Islet of Langerhans (tissue), 1 donor: ENCODE measurements around the gene TXNRD1.
"Not testable (repeated sequence)": the region's sequence is repeated elsewhere in the genome, so short reads cannot be mapped to it uniquely, and the experiment has no call there.

Experiments
- FAIRE-seq: peaks from one replicate; lab custom pipeline; 2011; peaks lifted over from hg19 to GRCh38; lab: Jason Lieb, UNC

TXNRD1 gene

DNA sequence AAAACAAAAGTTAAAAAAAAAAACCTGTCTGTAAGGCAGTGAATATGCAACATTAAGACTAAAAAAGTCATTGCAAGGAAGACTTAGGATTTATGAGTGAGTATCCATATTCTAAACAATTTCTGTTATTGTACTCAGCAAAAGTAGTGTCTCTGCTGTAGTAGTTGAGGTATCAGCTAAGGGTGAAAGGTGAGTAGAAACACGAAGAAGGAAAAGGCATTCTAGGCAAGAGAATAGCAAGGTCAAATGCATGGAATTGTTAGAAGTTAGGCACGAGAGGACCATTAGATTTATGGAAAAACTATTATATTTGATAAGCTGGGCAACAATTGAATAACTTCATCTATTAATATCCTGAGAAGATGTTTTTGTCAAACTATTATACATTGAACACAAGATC lies 89.8 kb downstream of the TXNRD1 start:
- no peak for FAIRE-seq

DNA sequence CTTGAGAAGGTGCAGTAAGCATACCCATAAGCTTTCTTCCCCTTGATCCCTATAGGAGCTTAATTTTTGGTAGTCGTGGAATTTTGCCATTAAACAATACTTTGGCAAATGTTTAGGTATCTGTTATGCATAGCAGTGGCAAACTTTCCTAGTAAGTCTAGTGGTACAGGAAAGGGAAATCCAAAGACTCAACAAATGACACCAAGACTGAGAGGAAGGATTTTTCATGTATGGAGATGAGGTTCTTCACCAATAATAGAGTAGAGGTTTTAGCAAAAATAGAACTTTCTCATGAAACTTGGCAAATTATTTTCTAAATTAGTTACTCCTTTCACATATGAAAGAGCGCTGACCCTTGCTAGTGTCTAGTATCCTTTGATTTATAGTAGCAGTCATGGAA lies 90.8 kb downstream of the TXNRD1 start:
- no peak for FAIRE-seq

DNA sequence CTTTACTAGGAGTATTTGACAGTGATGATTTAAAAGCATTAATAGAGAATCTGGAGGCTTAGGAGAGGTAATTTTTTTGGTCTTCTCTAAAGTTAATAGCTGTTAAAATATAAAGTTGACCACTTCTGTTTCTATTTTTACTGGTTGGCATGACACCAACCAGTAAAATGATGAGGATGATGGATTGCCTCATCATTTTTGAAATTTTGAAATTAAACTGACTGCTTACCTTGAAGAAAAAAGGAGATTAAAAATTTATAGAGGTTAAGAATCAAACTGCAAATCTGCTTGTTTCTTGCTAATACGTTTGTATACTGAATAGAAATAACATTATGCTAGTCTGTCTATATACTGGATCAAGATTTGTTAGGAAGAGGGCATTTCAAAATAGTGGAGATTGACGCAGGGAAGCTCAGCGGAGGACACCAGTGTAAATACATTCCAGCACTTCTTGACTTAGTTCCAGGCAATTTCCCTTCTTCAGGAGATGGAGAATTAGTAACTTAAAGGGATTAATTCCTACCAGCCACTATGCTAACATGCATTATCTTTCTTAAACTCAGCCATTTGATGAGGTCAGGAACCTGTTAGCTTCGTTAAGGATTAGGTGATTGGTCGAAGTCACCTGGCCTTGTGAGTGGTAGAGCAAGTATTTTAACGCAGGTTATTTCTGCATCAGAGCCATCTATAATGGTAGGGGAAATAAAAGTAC lies 91.5 kb downstream of the TXNRD1 start:
- FAIRE-seq = no peak

DNA sequence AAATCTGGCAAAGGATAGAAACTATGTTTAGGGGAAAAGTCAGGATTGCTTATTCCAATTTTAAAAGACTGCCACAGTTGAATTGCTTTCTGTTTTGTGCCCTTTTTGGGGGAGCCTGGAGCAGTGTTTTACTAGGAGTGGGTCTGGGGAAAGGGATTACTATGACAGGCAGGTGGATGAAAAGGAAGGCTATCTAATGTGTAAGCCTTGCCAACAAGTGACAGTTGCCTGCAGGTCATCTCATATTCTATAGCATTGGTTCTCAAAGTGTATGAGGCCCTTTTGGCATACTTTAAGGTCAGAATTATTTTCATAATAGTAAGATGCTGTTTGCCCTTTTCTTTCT lies 92.0 kb downstream of the TXNRD1 start:
- no peak for FAIRE-seq

DNA sequence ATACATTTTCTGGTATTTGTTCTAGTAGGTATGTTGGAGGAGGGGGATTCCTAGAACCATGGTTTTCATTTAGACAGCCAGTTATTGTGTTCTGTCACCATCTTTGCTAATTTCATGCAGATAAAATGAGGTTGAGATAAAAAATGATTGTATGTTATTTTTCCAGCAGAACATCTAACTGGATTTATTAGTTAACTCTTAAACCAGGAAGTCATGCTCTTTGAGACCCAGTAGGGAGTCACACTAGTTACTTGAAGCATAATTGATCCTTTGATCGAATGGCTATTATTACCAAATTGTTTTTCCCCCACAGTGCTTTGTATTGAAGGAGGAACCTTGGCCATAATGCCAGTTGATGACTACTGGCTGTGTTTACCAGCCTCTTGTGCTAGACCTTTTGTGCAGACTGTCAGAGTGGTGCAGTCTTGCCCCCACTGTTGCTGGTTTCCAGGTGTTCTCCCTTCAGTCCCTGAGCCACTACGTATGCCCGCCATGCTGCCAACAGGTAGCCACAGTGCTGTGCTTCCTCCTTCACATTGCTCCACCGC lies 93.9 kb downstream of the TXNRD1 start:
- FAIRE-seq = no peak

DNA sequence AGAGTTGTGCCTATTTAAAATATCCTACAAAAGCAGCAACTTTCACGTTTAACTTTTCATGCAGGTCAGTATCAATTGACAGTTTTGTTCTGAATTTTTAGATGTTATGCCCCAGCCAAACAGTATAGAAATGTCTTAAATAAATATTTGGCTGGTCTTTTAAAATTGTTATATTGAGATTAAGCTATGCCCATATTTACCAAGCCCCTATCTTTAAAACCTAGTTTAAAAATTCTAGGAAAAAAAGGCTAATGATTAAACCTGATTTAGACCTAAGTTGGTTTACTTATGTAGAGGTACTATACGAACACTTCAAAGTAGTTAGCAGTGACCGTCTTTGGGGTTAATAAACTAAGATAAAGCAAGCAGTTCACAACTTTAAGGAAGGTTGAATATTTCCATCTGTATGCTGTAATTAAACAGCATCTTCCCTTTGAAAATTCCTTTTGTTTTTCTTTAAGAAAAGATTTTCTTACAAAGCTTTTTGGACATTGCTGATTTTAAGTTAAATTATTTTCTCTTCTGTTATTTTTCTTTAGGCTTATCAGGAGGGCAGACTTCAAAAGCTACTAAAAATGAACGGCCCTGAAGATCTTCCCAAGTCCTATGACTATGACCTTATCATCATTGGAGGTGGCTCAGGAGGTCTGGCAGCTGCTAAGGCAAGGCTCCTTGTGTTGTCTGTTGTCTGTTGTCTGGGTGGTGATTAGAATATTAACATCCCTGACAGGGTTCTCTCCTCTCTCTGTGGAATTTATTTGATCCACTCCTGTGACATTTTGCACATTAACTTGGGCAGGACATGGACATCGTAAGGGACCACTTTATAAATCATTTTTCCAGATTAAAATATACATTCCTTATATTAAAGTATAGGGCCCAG lies 95.4 kb downstream of the TXNRD1 start:
- FAIRE-seq = peak; percentile 55

DNA sequence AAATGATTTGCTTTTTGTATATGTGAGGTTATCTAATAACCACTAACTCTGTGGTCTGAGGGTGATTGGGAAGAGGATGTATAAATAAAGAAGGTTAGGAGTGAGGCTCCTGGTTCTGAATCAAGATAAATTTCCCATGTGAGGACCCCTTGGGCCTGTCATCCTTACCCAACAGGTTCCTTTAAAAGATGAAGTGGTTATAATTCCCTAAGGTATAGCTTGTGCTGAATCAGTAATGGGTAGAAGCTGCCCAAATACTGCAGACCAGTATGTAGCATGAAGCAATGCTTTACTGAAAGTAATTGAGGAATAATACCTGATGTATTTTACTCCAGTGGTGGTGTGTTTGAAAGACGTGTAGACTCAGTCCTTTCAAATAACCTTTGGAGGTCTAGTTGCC lies 96.6 kb downstream of the TXNRD1 start:
- FAIRE-seq = no peak

DNA sequence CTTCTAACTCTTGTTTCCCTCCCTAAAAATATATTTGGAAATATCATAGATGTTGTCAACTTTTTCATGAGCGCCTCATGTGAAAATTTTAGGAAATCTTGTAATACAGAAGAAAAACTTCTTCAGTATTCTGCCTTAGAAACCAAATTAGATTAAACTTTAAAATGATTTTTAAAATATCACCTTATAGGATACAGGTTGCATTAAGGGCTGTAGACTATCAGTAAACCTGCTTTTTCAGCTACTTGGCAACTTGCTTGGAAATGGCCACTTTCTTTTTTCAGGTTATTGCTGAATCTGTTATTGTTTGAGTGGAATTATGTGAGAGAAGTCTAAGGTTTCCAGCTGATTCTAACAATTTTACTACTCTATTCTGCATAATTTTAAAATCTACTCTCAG lies 97.1 kb downstream of the TXNRD1 start:
- no peak for FAIRE-seq

DNA sequence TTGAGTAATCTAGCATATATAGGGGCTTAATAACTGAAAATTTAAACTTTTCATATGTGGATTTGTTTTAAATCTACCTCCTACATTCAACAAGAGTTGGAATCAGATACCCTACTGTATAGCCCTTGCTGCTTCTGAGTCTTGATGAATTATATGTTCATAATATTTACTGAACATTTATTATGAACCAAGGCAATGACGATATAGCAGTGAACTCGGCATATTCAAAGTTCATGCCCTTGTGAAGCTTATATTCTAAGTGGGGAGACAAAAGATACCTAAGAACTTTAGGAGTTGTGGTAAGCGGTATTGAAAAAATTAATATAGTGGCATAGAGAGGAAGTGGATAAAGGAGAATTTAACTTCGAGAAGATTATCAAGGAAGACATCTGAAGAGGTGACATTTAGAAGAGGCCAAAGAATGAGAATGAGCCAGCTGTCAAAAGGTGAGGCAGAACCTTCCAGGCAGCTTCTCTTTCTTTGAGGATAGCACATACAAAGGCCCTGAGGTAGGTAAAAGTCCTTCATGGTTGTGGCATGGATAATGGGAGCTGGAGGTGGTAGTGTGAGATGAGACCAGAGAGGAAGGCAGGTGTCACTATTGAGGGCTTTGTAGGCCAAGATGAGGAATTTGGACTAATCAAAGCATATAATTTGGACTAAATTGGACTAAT lies 98.1 kb downstream of the TXNRD1 start:
- no peak for FAIRE-seq

DNA sequence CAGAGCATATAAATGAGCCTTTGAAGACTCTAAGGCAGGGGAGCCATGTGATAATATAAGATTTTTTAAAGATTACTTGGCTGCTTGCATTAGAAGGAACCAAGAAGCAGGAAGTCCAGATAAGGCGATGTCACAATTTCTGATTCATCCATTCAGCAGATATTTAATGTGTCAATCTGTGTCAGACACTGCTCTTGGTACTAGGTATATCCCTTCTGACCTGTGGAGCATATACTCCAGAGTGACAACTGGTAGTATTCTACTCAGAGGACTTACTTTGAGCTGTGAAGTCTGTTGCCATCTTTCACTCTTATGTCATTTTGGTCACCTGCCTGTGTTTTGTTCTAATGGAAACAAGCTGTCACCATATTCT lies 98.6 kb downstream of the TXNRD1 start:
- no peak for FAIRE-seq

DNA sequence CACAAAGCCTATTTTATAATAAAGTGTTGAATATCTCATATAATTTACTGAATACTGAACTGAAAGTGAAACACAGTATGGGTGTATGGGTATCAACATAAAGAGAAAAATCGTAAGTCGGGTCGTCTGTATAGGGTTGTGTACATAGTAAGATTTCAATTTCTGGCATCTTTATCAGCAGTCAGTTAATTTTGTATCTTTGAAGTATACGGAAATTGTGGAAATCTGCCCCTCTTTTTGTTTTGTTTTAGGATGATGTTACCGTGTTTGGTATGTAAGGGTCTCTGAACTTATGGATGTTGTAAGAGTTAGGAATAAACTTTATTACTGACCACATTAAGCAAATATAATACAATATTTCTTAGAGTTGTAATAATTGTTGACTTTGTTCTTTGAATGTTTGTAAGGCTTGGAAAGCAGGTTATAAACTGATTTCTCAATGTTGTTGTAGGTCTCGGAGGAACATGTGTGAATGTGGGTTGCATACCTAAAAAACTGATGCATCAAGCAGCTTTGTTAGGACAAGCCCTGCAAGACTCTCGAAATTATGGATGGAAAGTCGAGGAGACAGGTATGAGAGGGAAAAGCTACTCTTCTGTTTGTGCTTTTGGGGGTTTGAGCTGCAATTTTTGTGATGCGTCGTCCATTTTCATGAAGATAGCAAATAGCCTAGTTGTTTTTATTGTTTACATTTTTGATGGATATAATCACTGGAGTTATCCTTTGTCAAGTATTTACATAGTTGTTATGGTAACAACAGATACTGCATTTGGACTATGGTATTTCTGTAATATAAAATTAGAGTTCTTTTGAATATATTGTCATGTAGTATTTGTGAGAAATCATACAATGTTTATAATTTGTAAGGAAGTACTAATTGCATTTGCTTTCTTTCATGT lies 100.0 kb downstream of the TXNRD1 start:
- FAIRE-seq = no peak

DNA sequence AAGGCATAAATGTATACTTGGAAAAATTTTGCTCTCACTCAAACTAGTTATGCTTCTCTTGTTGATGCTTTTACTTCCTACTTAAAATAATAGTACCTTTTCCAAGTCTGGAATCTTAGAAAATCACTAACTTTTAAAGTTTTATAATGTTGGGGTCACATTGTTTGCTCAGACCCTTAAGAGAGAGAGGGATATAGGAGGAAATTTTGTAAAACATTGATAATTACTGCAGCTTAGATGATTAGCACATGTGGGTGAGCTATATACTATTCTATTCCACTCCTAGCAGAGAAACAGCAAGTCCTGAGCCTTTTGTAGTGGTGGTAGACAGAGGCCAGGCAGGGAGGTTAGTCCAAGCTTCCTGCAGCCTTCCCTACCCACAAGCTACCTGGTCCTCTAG lies 101.4 kb downstream of the TXNRD1 start:
- no peak for FAIRE-seq

DNA sequence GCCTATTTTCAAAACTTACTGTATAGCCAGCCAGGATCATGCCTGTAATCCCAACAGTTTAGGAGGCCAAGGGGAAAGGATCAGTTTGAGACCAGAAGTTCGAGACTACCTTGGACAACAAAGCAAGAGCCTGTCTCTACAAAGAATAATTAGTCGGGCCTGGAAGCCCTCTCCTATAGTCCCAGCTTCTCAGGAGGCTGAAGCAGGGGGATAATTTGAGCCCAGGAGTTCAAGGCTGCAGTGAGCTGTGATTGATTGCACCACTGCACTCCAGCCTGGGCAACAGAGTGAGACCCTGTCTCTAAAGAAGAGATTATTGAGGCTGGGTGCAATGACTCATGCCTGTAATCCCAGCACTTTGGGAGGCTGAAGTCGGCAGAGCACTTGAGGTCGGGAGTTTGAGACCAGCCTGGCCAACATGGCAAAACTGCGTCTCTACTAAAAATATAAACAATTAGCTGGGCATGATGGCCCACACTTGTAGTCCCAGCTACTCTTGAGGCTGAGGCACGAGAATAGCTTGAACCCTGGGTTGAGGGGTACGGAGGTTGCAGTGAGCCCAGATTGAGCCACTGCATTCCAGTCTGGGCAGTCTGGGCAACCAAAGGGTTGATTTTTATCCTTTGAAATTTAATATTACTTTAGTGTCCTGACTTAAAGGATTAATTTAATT lies 102.1 kb downstream of the TXNRD1 start:
- no peak for FAIRE-seq

DNA sequence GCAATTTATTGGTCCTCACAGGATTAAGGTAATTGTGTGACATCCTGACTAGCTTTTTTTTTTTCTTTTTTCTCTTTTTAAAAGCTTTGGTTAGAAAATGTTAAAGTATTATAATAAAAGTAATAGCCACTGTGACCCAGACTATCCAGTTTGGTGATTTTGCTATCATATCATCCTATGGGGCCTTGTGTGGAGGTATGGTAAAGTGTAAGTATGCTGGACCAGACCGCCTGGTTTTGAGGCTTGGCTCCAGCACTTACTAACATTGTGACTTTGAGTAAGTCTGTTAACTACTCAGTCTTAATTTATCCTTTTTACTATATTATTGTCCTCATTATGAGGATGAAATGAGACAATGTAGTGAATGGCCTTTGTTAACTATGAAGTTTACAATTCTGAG lies 103.4 kb downstream of the TXNRD1 start:
- FAIRE-seq = no peak

DNA sequence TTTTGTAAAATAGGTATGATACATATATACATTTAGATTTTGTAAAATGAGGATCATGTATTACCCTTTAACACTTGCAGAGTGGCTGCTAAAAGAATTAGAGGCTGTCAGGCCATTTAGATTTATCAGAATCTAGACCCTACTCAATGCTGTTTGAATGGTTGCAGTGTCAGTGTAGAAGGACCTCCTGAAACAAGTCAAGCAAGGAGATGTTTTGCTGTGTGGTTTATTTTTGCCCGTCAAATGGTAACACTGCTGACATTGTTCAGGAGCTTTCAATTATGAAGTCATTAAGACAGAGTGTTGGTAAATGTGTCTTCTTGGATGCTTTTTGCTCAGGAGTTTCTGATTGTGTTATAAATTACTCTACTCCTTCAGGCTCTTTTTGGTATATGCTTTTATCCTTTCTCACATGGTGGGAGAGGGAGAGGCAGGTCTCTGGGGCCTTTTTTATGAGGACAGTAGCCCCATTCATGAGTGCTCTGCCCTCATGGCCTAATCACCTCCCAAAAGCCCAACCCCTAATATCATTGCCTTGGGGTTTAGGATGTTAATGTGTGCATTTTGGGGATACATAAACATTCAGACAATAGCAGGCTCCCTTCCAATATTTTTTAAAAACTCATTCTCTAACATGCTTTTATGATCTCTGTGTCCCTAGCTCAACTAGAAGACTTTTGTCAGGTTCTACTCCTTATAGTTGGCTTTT lies 104.5 kb downstream of the TXNRD1 start:
- no peak for FAIRE-seq

DNA sequence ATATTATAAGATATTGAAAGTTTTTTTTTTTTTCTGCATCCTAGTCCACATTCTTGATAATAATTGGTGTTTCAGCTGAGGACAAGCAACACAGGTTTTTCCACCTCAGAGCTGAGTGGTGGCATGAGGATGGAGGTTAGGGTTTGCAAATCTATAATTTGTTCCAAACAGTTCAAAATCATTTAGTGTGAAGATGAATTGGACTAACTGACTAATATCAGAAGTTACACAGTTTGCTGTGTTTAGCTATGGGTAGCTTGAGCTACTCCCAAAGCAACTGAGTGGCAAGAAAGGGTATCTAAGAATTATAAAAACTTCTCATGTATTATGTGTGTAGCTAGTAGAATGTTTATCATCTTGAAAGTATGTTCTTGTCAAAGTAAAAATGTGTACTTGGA lies 105.0 kb downstream of the TXNRD1 start:
- no peak for FAIRE-seq

DNA sequence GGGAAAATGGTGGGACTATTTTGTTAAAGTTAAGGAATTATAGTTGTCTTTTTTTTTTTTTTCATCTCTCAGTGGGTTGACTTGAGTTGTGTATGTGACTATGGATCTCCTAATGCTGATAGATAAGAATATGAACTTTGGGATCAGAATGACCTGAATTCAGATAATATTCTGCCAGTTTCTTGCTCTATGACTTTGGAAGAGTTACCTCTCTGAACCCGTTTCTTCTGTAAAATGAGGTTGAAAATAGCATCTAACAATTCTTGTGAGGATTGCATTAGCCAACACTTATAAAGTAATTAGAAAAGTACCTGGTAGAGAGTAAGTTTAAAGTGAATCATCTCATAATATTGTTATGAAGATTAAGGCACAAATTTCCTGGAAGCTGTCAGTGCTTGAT lies 106.4 kb downstream of the TXNRD1 start:
- FAIRE-seq = no peak

DNA sequence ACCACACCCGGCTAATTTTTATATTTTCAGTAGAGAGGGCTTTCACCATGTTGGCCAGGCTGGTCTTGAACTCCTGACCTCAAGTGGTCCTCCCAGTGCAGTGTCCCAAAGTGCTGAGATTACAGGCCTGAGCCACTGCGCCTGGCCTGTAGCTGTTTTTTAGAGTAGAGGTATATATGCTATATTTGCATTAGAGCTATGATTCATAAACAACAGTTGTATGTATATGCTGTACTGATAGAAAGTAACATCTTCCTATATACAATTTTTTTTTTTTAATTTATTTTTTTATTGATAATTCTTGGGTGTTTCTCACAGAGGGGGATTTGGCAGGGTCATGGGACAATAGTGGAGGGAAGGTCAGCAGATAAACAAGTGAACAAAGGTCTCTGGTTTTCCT lies 107.0 kb downstream of the TXNRD1 start:
- not testable (repeated sequence) for FAIRE-seq

DNA sequence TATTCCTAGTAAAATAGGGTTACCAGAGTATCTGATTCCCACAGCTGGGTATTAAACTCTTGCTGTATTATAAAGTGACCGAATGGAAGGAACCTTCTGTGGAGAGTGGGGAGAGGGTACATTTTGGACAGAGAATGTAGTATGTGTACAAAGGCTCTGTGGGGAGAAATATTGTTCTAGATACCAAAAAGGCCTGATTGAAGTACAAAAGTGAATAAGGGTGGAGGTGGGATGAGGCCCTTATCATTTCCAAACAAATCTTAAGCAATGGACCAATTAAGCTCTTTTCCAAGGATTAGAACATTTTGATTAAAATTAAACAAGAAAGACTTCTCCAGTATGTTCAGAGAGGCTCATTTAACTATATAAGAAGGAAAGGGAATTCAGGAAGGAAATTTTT lies 108.3 kb downstream of the TXNRD1 start:
- no peak for FAIRE-seq

DNA sequence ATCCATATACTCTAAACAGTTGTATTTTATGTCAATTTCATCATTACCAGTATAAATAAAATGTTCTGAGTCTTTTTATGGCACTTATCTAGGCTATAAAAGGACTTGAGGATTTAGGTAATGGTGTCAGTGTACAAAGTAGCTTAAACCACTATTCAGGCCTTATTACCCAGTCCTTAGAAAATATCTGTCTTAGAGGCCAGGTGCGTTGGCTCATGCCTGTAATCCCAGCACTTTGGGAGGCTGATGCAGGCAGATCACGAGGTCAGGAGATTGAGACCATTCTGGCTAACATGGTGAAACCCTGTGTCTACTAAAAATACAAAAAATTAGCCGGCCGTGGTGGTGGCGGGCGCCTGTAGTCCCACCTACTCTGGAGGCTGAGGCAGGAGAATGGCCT lies 112.7 kb downstream of the TXNRD1 start:
- FAIRE-seq = not testable (repeated sequence)

DNA sequence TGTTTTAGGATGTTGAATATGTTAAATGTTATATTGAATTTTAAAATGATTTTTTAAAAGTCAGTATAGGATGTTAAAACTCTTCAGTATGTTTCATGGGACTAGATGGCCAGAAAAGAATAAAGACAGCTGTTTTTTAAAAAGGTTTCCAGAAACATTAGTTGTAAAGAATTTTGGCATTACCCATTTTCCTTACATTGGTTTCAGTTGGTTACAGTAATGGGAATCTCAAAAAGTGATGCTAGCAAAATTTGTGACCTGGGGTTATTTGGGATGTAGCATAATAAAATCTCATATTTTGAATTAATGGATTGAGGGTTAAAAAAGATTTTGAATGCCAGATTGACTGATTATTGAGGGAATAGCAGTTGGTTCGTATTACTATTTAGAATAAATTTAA lies 113.2 kb downstream of the TXNRD1 start:
- FAIRE-seq = no peak
